ENCODE measurements around the gene BMAL2. TPM values are rescaled to one million over a fixed set of nuclear protein-coding genes. Genes with fewer than 3 reads are reported as not detected.

Gene BMAL2
- total and polyA plus RNA-seq, 2 of the 13 experiments (the other 11 are each of a cell fraction or from before 2014, with no cell fraction given), result 4.8 to 27.4 TPM

GRCh38 chr12:27332714-27333402 is at the start of gene BMAL2 (continued):
- TF ChIP-seq, protein P1, sequence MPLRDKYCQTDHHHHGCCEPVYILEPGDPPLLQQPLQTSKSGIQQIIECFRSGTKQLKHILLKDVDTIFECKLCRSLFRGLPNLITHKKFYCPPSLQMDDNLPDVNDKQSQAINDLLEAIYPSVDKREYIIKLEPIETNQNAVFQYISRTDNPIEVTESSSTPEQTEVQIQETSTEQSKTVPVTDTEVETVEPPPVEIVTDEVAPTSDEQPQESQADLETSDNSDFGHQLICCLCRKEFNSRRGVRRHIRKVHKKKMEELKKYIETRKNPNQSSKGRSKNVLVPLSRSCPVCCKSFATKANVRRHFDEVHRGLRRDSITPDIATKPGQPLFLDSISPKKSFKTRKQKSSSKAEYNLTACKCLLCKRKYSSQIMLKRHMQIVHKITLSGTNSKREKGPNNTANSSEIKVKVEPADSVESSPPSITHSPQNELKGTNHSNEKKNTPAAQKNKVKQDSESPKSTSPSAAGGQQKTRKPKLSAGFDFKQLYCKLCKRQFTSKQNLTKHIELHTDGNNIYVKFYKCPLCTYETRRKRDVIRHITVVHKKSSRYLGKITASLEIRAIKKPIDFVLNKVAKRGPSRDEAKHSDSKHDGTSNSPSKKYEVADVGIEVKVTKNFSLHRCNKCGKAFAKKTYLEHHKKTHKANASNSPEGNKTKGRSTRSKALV (CRISPR knock-in tag; IDR thresholded peaks at IDR 0.05), result no peak
- TF ChIP-seq RFX5 (IDR thresholded peaks at IDR 0.05; ENCODE audit: low read depth, low read length) (no peak), HIC2 (CRISPR knock-in tag; IDR thresholded peaks at IDR 0.05; ENCODE audit: low read depth) (0 out of 2 replicates have a peak, but pooled peaks have one; percentile 24), GABPB1 (CRISPR knock-in tag; IDR thresholded peaks at IDR 0.05) (peak; percentile 20; the same call in 1 of the 2 replicates), ZNF567 (CRISPR knock-in tag; IDR thresholded peaks at IDR 0.05; ENCODE audit: borderline replicate concordance) (no peak), PPARG (CRISPR knock-in tag; conservative IDR thresholded peaks at IDR 0.05) (no peak), ZSCAN25 (CRISPR knock-in tag; IDR thresholded peaks at IDR 0.05) (no peak), YY1 (IDR thresholded peaks at IDR 0.05; ENCODE audit: insufficient read depth, insufficient replicate concordance, low read depth, low read length) (peak; percentile 56), ZNF691 (CRISPR knock-in tag; IDR thresholded peaks at IDR 0.05; ENCODE audit: borderline replicate concordance, low read depth) (no peak), MED1 (CRISPR knock-in tag; IDR thresholded peaks at IDR 0.05) (peak; percentile 17; the same call in 1 of the 2 replicates), MLLT10 (CRISPR knock-in tag; IDR thresholded peaks at IDR 0.05) (no peak), ZNF784 (CRISPR knock-in tag; IDR thresholded peaks at IDR 0.05; ENCODE audit: borderline replicate concordance) (no peak), ERF (CRISPR knock-in tag; IDR thresholded peaks at IDR 0.05) (peak; percentile 33; the same call in 1 of the 2 replicates), PLRG1 (conservative IDR thresholded peaks at IDR 0.05) (no peak), RBFOX2 (IDR thresholded peaks at IDR 0.05; ENCODE audit: low read depth, low read length) (peak; percentile 71)
- TF ChIP-seq, protein P2, sequence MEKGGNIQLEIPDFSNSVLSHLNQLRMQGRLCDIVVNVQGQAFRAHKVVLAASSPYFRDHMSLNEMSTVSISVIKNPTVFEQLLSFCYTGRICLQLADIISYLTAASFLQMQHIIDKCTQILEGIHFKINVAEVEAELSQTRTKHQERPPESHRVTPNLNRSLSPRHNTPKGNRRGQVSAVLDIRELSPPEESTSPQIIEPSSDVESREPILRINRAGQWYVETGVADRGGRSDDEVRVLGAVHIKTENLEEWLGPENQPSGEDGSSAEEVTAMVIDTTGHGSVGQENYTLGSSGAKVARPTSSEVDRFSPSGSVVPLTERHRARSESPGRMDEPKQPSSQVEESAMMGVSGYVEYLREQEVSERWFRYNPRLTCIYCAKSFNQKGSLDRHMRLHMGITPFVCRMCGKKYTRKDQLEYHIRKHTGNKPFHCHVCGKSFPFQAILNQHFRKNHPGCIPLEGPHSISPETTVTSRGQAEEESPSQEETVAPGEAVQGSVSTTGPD (CRISPR knock-in tag; IDR thresholded peaks at IDR 0.05), result no peak
- TF ChIP-seq, protein P3, sequence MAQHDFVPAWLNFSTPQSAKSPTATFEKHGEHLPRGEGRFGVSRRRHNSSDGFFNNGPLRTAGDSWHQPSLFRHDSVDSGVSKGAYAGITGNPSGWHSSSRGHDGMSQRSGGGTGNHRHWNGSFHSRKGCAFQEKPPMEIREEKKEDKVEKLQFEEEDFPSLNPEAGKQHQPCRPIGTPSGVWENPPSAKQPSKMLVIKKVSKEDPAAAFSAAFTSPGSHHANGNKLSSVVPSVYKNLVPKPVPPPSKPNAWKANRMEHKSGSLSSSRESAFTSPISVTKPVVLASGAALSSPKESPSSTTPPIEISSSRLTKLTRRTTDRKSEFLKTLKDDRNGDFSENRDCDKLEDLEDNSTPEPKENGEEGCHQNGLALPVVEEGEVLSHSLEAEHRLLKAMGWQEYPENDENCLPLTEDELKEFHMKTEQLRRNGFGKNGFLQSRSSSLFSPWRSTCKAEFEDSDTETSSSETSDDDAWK (CRISPR knock-in tag; IDR thresholded peaks at IDR 0.05), result no peak
